Mesothelial cell of epicardium (in vitro differentiated cells): Measurements from ENCODE around the gene ACADS. TPM values are rescaled to one million over a fixed set of nuclear protein-coding genes. Genes with fewer than 3 reads are reported as not detected.

Experiments
- DNase-seq, 2 experiments: peaks; one replicate each; pipeline ENCODE4 v3.0.0; 2021; ENCODE audit warnings: low spot score in 2 of 2; ENCODE audit not compliant: unreplicated experiment in 2 of 2
- H3K27ac Mint-ChIP-seq: 2 replicates; pipeline ENCODE4 v1.8.0; 2021; ENCODE audit warnings: mixed read lengths
- H3K27me3 Mint-ChIP-seq: 2 replicates; pipeline ENCODE4 v1.8.0; 2021; ENCODE audit warnings: low read depth, mixed read lengths
- H3K36me3 Mint-ChIP-seq: 2 replicates; pipeline ENCODE4 v1.8.0; 2021; ENCODE audit warnings: mixed read lengths
- H3K4me1 Mint-ChIP-seq: 2 replicates; pipeline ENCODE4 v1.8.0; 2021; ENCODE audit warnings: mixed read lengths
- H3K4me3 Mint-ChIP-seq: 2 replicates; pipeline ENCODE4 v1.8.0; 2021; ENCODE audit warnings: mild to moderate bottlenecking, moderate library complexity, mixed read lengths
- H3K9me3 Mint-ChIP-seq: 2 replicates; pipeline ENCODE4 v1.8.0; 2021; ENCODE audit warnings: mixed read lengths
- CTCF ChIP-seq: fragments of 200-600 bp; sonication (generic); IDR thresholded peaks from one replicate; pipeline ENCODE4 v1.5.0; 2021; ENCODE audit warnings: antibody characterized with exemption; ENCODE audit not compliant: unreplicated experiment
- total RNA-seq: library from RNA; stranded (reverse); gene quantifications from 3 replicates; pipeline ENCODE4 v1.2.1, GENCODE V29; 2021

The ACADS gene
- total RNA-seq, 1 donor from 2014 or later = 11.9 TPM

DNA sequence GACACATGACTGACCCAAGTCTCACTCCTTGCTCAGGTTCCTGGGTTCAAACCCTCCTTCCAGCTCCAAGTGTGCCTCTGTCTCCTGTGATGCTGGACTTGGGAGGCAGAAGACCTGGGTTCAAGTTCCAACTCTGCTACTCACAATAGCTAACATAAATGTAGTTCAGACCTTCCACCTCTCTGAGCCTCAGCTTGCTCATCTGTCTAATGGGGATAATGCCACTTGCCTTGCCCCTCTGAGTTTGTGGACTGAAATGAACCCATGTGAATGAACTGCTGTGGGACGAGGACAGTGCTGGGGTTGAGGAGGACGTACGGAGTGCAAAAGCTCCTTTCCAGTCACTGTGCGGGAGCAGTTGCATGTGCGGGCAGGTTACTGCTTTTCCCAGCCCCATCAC lies 40.9 kb downstream of the ACADS start:
- H3K36me3 Mint-ChIP-seq = peaks cover 50% of the 10 kb centered on the region
- TF ChIP-seq CTCF = no peak
- peaks cover 22% of the 10 kb centered on the region for H3K4me1 Mint-ChIP-seq
- H3K9me3 Mint-ChIP-seq = no peaks in the 10 kb centered on the region
- DNase-seq = no peak
- no peak overlapping the region for H3K4me3 Mint-ChIP-seq
- no peaks in the 10 kb centered on the region for H3K27me3 Mint-ChIP-seq
- H3K27ac Mint-ChIP-seq = no peak overlapping the region

- DNase-seq = no peak
- TF ChIP-seq CTCF = no peak
- peaks cover 53% of the 10 kb centered on the region for H3K36me3 Mint-ChIP-seq
- no peaks in the 10 kb centered on the region for H3K27me3 Mint-ChIP-seq
- no peak overlapping the region for H3K4me3 Mint-ChIP-seq
- no peaks in the 10 kb centered on the region for H3K9me3 Mint-ChIP-seq
- peaks cover 14% of the 10 kb centered on the region for H3K4me1 Mint-ChIP-seq
- peak overlapping the region; percentile 44 for H3K27ac Mint-ChIP-seq
These were observed 41.7 kb downstream of the ACADS start for GRCh38 chr12:120767071-120768024.

GRCh38 chr12:120771097-120771496 lies 45.5 kb downstream of the ACADS start:
- H3K9me3 Mint-ChIP-seq = no peaks in the 10 kb centered on the region
- H3K4me1 Mint-ChIP-seq = peaks cover 17% of the 10 kb centered on the region
- no peak overlapping the region for H3K27ac Mint-ChIP-seq
- no peaks in the 10 kb centered on the region for H3K27me3 Mint-ChIP-seq
- DNase-seq = no peak
- peaks cover 49% of the 10 kb centered on the region for H3K36me3 Mint-ChIP-seq
- no peak overlapping the region for H3K4me3 Mint-ChIP-seq
- no peak for TF ChIP-seq CTCF

- no peak for TF ChIP-seq CTCF
- Mint-ChIP-seq H3K27me3 (no peaks in the 10 kb centered on the region), H3K4me3 (no peak overlapping the region), H3K9me3 (no peaks in the 10 kb centered on the region), H3K27ac (no peak overlapping the region), H3K36me3 (peaks cover 22% of the 10 kb centered on the region), H3K4me1 (peaks cover 16% of the 10 kb centered on the region)
- DNase-seq = no peak
These were observed 48.7 kb downstream of the ACADS start for GRCh38 chr12:120774169-120774916.

- no peak for DNase-seq
- Mint-ChIP-seq H3K27me3 (no peaks in the 10 kb centered on the region), H3K27ac (peak overlapping the region; percentile 44), H3K4me1 (peaks cover 12% of the 10 kb centered on the region), H3K36me3 (peaks cover 16% of the 10 kb centered on the region), H3K4me3 (no peak overlapping the region), H3K9me3 (no peaks in the 10 kb centered on the region)
- TF ChIP-seq CTCF = peak; percentile 73
These were observed 50.4 kb downstream of the ACADS start for GRCh38 chr12:120775862-120776552.
